Endodermal cell (in vitro differentiated cells): ENCODE measurements around the gene IQCK. TPM values are rescaled to one million over a fixed set of nuclear protein-coding genes. Genes with fewer than 3 reads are reported as not detected.

Source experiments
- DNase-seq: peaks from one replicate; pipeline ENCODE4 v3.0.0-alpha.2; 2017
- H3K27ac ChIP-seq: 2 replicates; pipeline ENCODE4 v1.5.1; 2013; ENCODE audit warnings: mild to moderate bottlenecking, low read depth, low read length, moderate library complexity
- H3K27me3 ChIP-seq: 2 replicates; pipeline ENCODE4 v1.6.1; 2013; ENCODE audit warnings: mild to moderate bottlenecking, low read length, moderate library complexity; ENCODE audit not compliant: insufficient read depth, control insufficient read depth, poor library complexity, severe bottlenecking
- H3K36me3 ChIP-seq: 2 replicates; pipeline ENCODE4 v1.7.0; 2013; ENCODE audit warnings: mild to moderate bottlenecking, low read length, moderate library complexity; ENCODE audit not compliant: control insufficient read depth, insufficient read depth
- H3K4me1 ChIP-seq: one replicate; pipeline ENCODE4 v1.7.0; 2013; ENCODE audit warnings: low read length; ENCODE audit not compliant: control insufficient read depth, insufficient read depth
- H3K4me3 ChIP-seq: 2 replicates; pipeline ENCODE4 v1.5.1; 2013; ENCODE audit warnings: mild to moderate bottlenecking, low read length, moderate library complexity
- H3K9ac ChIP-seq: 2 replicates; pipeline ENCODE4 v1.6.1; 2013; ENCODE audit warnings: mild to moderate bottlenecking, low read length, moderate library complexity; ENCODE audit not compliant: poor library complexity, severe bottlenecking; ENCODE audit errors: extremely low read depth
- H3K9me3 ChIP-seq: 2 replicates; pipeline ENCODE4 v1.6.1; 2013; ENCODE audit warnings: mild to moderate bottlenecking, low read length, moderate library complexity; ENCODE audit not compliant: control insufficient read depth
- H3K27ac Mint-ChIP-seq: 2 replicates; pipeline ENCODE4 v1.8.0; 2020; ENCODE audit warnings: mixed read lengths
- H3K27me3 Mint-ChIP-seq: 2 replicates; pipeline ENCODE4 v1.8.0; 2021; ENCODE audit warnings: mild to moderate bottlenecking, mixed read lengths; ENCODE audit not compliant: insufficient read depth
- H3K36me3 Mint-ChIP-seq: 2 replicates; pipeline ENCODE4 v1.8.0; 2020; ENCODE audit warnings: low read depth, mixed read lengths
- H3K4me1 Mint-ChIP-seq: 2 replicates; pipeline ENCODE4 v1.8.0; 2020; ENCODE audit warnings: mixed read lengths
- H3K4me3 Mint-ChIP-seq: 2 replicates; pipeline ENCODE4 v1.8.0; 2020; ENCODE audit warnings: mild to moderate bottlenecking, moderate library complexity, mixed read lengths
- H3K9me3 Mint-ChIP-seq: 2 replicates; pipeline ENCODE4 v1.8.0; 2020; ENCODE audit warnings: mild to moderate bottlenecking, mixed read lengths
- CTCF ChIP-seq: fragments of 200-600 bp; sonication (generic); conservative IDR thresholded peaks from 2 replicates; pipeline ENCODE4 v1.5.0; 2021; ENCODE audit warnings: antibody characterized with exemption, mild to moderate bottlenecking
- WGBS, 2 experiments: methylation state at CpG; one replicate each; pipeline versions ENCODE4 v1.1.5 to v1.1.7; 2013; ENCODE audit warnings: missing lambda C conversion rate in 2 of 2, mixed read lengths in 1 of 2; ENCODE audit not compliant: insufficient coverage in 1 of 2, insufficient read length in 1 of 2; 5-methylcytosine and 5-hydroxymethylcytosine counted together
- total RNA-seq, 2 donors: library from RNA; stranded (reverse); fragmentation: NEBNext Ultra II Directional in 1 of 2; extraction: Animal tissue kit (Norgen Biotek cat#: 25700) in 1 of 2; gene quantifications; 2 replicates in 1 of 2; 3 replicates in 1 of 2; pipeline ENCODE4 v1.2.1, GENCODE V29; 2021

Gene IQCK
- total RNA-seq, 2 donors from 2014 or later = 21.1 to 30.1 TPM

GRCh38 chr16:19690196-19690595 is 27.9 kb upstream of the IQCK start:
- TF ChIP-seq CTCF = no peak
- no peak overlapping the region for H3K9ac ChIP-seq
- H3K27ac ChIP-seq = no peak overlapping the region
- Mint-ChIP-seq H3K4me3 (no peak overlapping the region), H3K4me1 (peaks cover 7% of the 10 kb centered on the region), H3K9me3 (peaks cover 4% of the 10 kb centered on the region), H3K36me3 (peaks cover 75% of the 10 kb centered on the region), H3K27me3 (no peaks in the 10 kb centered on the region), H3K27ac (no peak overlapping the region)
- H3K36me3 ChIP-seq = peaks cover 31% of the 10 kb centered on the region
- 88 to 95% methylated on average over 4 of the region's 4 CpGs for WGBS, 2 experiments
- H3K9me3 ChIP-seq = peaks cover 3% of the 10 kb centered on the region
- H3K4me1 ChIP-seq = peaks cover 7% of the 10 kb centered on the region
- no peaks in the 10 kb centered on the region for H3K27me3 ChIP-seq
- no peak overlapping the region for H3K4me3 ChIP-seq
- no peak for DNase-seq

- peak overlapping the region; percentile 13 for H3K27ac ChIP-seq
- H3K27ac Mint-ChIP-seq = peak overlapping the region; percentile 68
- peaks cover 7% of the 10 kb centered on the region for H3K4me1 ChIP-seq
- H3K4me3 Mint-ChIP-seq = no peak overlapping the region
- TF ChIP-seq CTCF = no peak
- H3K27me3 Mint-ChIP-seq = no peaks in the 10 kb centered on the region
- no peaks in the 10 kb centered on the region for H3K27me3 ChIP-seq
- peaks cover 29% of the 10 kb centered on the region for H3K36me3 ChIP-seq
- no peak overlapping the region for H3K9ac ChIP-seq
- H3K36me3 Mint-ChIP-seq = peaks cover 66% of the 10 kb centered on the region
- no peak overlapping the region for H3K4me3 ChIP-seq
- no peaks in the 10 kb centered on the region for H3K9me3 ChIP-seq
- H3K9me3 Mint-ChIP-seq = no peaks in the 10 kb centered on the region
- H3K4me1 Mint-ChIP-seq = peaks cover 7% of the 10 kb centered on the region
- 93 to 95% methylated on average over 12 to 14 of the region's 14 CpGs for WGBS, 2 experiments
- no peak for DNase-seq
Observed at GRCh38 chr16:19691161-19691711, 26.8 kb upstream of the IQCK start.

DNA sequence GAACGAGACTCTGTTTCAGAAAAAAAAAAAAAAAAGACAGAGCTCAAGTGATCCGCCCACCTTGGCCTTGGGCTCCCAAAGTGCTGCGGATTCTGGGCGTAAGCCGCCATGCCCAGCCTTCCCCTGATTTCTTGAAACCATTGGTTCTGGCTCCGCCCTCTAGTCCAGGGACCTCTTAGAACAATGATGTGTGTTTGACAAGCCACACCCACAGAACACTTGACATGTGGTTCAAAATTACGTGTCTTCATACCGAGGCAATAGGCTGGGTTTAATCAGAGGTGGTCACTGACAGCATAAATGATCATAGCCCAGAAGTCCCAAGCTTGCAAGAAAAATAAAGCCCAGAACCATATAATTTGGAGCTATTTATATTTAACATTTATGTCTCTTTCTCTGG is 23.1 kb upstream of the IQCK start:
- Histone ChIP-seq H3K27ac (no peak overlapping the region), H3K4me3 (no peak overlapping the region), H3K9me3 (no peaks in the 10 kb centered on the region), H3K9ac (no peak overlapping the region), H3K4me1 (no peaks in the 10 kb centered on the region), H3K27me3 (no peaks in the 10 kb centered on the region), H3K36me3 (peaks cover 43% of the 10 kb centered on the region)
- DNase-seq = peak; percentile 63
- no peaks in the 10 kb centered on the region for H3K27me3 Mint-ChIP-seq
- no peaks in the 10 kb centered on the region for H3K4me1 Mint-ChIP-seq
- WGBS, 2 experiments = 93 to 96% methylated on average over 2 to 8 of the region's 8 CpGs
- H3K36me3 Mint-ChIP-seq = peaks cover 69% of the 10 kb centered on the region
- no peak for TF ChIP-seq CTCF
- H3K27ac Mint-ChIP-seq = no peak overlapping the region
- H3K4me3 Mint-ChIP-seq = no peak overlapping the region
- H3K9me3 Mint-ChIP-seq = no peaks in the 10 kb centered on the region
